Neural crest cell (in vitro differentiated cells): ENCODE measurements around the gene WDR4. TPM values are rescaled to one million over a fixed set of nuclear protein-coding genes. Genes with fewer than 3 reads are reported as not detected.
"Not testable (repeated sequence)": the region's sequence is repeated elsewhere in the genome, so short reads cannot be mapped to it uniquely, and the experiment has no call there.

ENCODE experiments used
- DNase-seq: peaks from one replicate; pipeline ENCODE4 v3.0.0; 2021; ENCODE audit warnings: low read depth, mixed read lengths, low spot score
- H3K27ac Mint-ChIP-seq: one replicate; pipeline ENCODE4 v1.8.0; 2021; ENCODE audit warnings: mild to moderate bottlenecking, mixed read lengths; ENCODE audit not compliant: unreplicated experiment
- H3K27me3 Mint-ChIP-seq: 2 replicates; pipeline ENCODE4 v1.8.0; 2021; ENCODE audit warnings: low read depth, mild to moderate bottlenecking, mixed read lengths
- H3K36me3 Mint-ChIP-seq: 2 replicates; pipeline ENCODE4 v1.8.0; 2021; ENCODE audit warnings: low read depth, mild to moderate bottlenecking, mixed read lengths
- H3K4me1 Mint-ChIP-seq: 2 replicates; pipeline ENCODE4 v1.8.0; 2021; ENCODE audit warnings: mixed read lengths
- H3K4me3 Mint-ChIP-seq: one replicate; pipeline ENCODE4 v1.8.0; 2021; ENCODE audit warnings: mild to moderate bottlenecking, mixed read lengths
- H3K9me3 Mint-ChIP-seq: 2 replicates; pipeline ENCODE4 v1.8.0; 2021; ENCODE audit warnings: mixed read lengths
- CTCF ChIP-seq: fragments of 200-600 bp; sonication (generic); conservative IDR thresholded peaks from 2 replicates; pipeline ENCODE4 v1.5.0; 2021; ENCODE audit warnings: antibody characterized with exemption, mild to moderate bottlenecking
- total RNA-seq: library from RNA; stranded (reverse); gene quantifications from 2 replicates; pipeline ENCODE4 v1.2.1, GENCODE V29; 2021

WDR4 gene
- total RNA-seq, 1 donor from 2014 or later, result 38.0 TPM

- H3K36me3 Mint-ChIP-seq, result peaks cover 20% of the 10 kb centered on the region
- peaks cover 7% of the 10 kb centered on the region for H3K4me1 Mint-ChIP-seq
- no peak for TF ChIP-seq CTCF
- DNase-seq, result no peak
- H3K4me3 Mint-ChIP-seq, result no peak overlapping the region
- no peak overlapping the region for H3K27ac Mint-ChIP-seq
- H3K9me3 Mint-ChIP-seq, result no peaks in the 10 kb centered on the region
- H3K27me3 Mint-ChIP-seq, result no peaks in the 10 kb centered on the region
Observed at GRCh38 chr21:42847051-42847707, 32.2 kb downstream of the WDR4 start.

DNA sequence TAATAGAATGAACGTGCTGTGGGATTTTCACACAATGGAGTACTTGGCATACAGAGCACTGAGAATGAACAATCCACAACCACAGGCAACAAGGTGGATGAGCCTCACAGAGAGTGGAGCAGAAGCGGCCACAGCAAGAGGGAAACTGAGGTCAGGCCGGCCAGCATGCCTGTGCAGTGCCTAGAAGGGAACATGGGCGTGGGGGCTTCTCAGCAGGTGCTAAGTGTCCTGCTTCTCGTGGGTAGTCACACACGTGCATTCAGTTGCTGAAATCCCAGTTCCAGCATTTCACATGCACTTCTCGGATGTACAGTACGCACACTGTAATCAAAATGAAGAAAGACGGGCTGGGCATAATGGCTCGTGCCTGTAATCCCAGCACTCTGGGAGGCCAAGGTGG, 33.1 kb downstream of the WDR4 start:
- Mint-ChIP-seq H3K4me3 (no peak overlapping the region), H3K27ac (no peak overlapping the region), H3K36me3 (peaks cover 20% of the 10 kb centered on the region), H3K9me3 (no peaks in the 10 kb centered on the region), H3K4me1 (peaks cover 7% of the 10 kb centered on the region), H3K27me3 (no peaks in the 10 kb centered on the region)
- DNase-seq, result no peak
- no peak for TF ChIP-seq CTCF

GRCh38 chr21:42845296-42845965, 33.9 kb downstream of the WDR4 start:
- Mint-ChIP-seq H3K36me3 (peaks cover 20% of the 10 kb centered on the region), H3K9me3 (no peaks in the 10 kb centered on the region), H3K4me1 (peaks cover 7% of the 10 kb centered on the region), H3K27ac (no peak overlapping the region), H3K4me3 (no peak overlapping the region), H3K27me3 (no peaks in the 10 kb centered on the region)
- DNase-seq, result no peak
- TF ChIP-seq CTCF, result no peak

GRCh38 chr21:42844411-42845113, 34.8 kb downstream of the WDR4 start:
- Mint-ChIP-seq H3K4me1 (peaks cover 7% of the 10 kb centered on the region), H3K36me3 (peaks cover 19% of the 10 kb centered on the region), H3K4me3 (no peak overlapping the region), H3K27me3 (no peaks in the 10 kb centered on the region), H3K9me3 (no peaks in the 10 kb centered on the region), H3K27ac (peak overlapping the region; percentile 16)
- no peak for TF ChIP-seq CTCF
- DNase-seq, result no peak

- DNase-seq, result no peak
- Mint-ChIP-seq H3K4me1 (peaks cover 7% of the 10 kb centered on the region), H3K27ac (no peak overlapping the region), H3K9me3 (no peaks in the 10 kb centered on the region), H3K36me3 (peaks cover 16% of the 10 kb centered on the region), H3K27me3 (no peaks in the 10 kb centered on the region), H3K4me3 (no peak overlapping the region)
- no peak for TF ChIP-seq CTCF
Observed at GRCh38 chr21:42843056-42843455, 36.3 kb downstream of the WDR4 start.

DNA sequence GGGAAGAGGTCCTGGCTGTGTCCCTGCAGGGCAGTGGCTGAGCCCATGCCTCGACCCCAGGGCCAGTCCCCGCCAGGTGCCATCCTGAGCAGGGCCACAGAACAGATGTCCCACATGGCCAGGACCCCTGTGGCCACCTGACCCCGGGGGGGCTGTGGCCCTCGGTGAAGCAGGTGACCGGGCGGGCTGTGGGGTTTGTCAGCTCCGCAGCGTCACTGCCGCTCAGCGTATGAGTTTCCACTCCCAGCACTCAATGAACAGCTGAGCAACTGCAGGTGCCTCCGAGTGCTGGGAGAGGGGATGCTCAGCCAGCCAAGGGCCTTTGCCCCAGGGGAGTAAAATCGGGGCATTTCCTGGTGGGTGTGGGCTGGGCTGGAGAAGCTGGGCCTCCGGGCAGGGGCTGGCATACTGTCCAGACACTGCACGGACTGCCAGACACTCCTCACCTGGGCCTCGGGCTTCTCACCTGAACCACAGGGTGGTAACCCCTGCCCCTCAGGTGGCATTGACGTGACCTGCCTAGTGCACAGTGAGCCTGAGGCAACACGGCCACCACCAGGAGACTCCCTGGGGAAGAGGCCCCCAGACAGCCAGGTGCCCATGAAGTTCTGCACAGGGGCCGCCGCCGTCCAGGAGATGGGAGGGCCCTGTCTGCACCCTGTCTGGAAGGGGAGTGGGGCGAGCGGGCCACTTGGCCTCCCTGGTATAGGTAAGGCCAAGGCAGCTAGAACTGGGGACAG, 37.3 kb downstream of the WDR4 start:
- H3K4me1 Mint-ChIP-seq, H3K27me3 Mint-ChIP-seq, H3K9me3 Mint-ChIP-seq, H3K27ac Mint-ChIP-seq, DNase-seq, H3K4me3 Mint-ChIP-seq: not testable (repeated sequence)
- H3K36me3 Mint-ChIP-seq, result peaks cover 16% of the 10 kb centered on the region
